GM19438 (cell line): ENCODE data around the gene RBM23.

Source experiments
- ATAC-seq: cut with Tn5 transposase; IDR thresholded peaks from one replicate; pipeline ENCODE4 v1.9.1; 2021; ENCODE audit warnings: low read depth; ENCODE audit not compliant: unreplicated experiment

Gene RBM23

GRCh38 chr14:22887260-22887989, 31.5 kb downstream of the RBM23 start:
- ATAC-seq = peak; percentile 60

GRCh38 chr14:22886500-22887259, 32.3 kb downstream of the RBM23 start:
- peak; percentile 45 for ATAC-seq

- ATAC-seq = no peak
Measured at GRCh38 chr14:22885975-22886374, 33.0 kb downstream of the RBM23 start.

- ATAC-seq = no peak
Measured at GRCh38 chr14:22884738-22885523, 34.0 kb downstream of the RBM23 start.

GRCh38 chr14:22884076-22884737, 34.7 kb downstream of the RBM23 start:
- ATAC-seq = no peak

GRCh38 chr14:22883173-22883976, 35.6 kb downstream of the RBM23 start, which contains the start of gene REM2:
Gene REM2 (plus strand): TSS chr14:22883222. CDS start chr14:22883288, 66 bp downstream.
- no peak for ATAC-seq

- ATAC-seq = no peak
Measured at GRCh38 chr14:22882529-22883172, 36.3 kb downstream of the RBM23 start.

- no peak for ATAC-seq
Measured at GRCh38 chr14:22882064-22882463, 36.9 kb downstream of the RBM23 start.

- no peak for ATAC-seq
Measured at GRCh38 chr14:22878271-22879246, 40.4 kb downstream of the RBM23 start.

GRCh38 chr14:22877000-22877501, 41.9 kb downstream of the RBM23 start:
- ATAC-seq = no peak

- ATAC-seq = no peak
Measured at GRCh38 chr14:22875748-22876319, 43.1 kb downstream of the RBM23 start.

GRCh38 chr14:22875003-22875747, 43.8 kb downstream of the RBM23 start:
- ATAC-seq = no peak

- ATAC-seq = no peak
Measured at GRCh38 chr14:22872833-22873520, 46.0 kb downstream of the RBM23 start.

- peak; percentile 26 for ATAC-seq
Measured at GRCh38 chr14:22872033-22872832, 46.7 kb downstream of the RBM23 start.

GRCh38 chr14:22871224-22872032, 47.5 kb downstream of the RBM23 start, which contains the start of gene LRP10:
Gene LRP10 (plus strand): TSS chr14:22871740. CDS start chr14:22872304, 564 bp downstream.
- peak; percentile 77 for ATAC-seq
